Measurements from ENCODE around the gene PREX1. TPM values are rescaled to one million over a fixed set of nuclear protein-coding genes. Genes with fewer than 3 reads are reported as not detected.

Gene PREX1
- total RNA-seq, 2 experiments from 2014 or later, result 20.7 to 25.3 TPM

GRCh38 chr20:48696671-48697070 lies 131.1 kb downstream of the PREX1 start:
- TF ChIP-seq CTCF (conservative IDR thresholded peaks at IDR 0.05; ENCODE audit: low read length) (no peak), EZH2phosphoT487 (IDR thresholded peaks at IDR 0.05; ENCODE audit: borderline replicate concordance, low read depth, low read length) (no peak)
- Histone ChIP-seq H3K27ac (ENCODE audit: low read depth, low read length, poor library complexity, severe bottlenecking) (no peak overlapping the region), H3K4me1 (ENCODE audit: insufficient read depth, low read length, poor library complexity, severe bottlenecking) (no peaks in the 10 kb centered on the region), H2AFZ (ENCODE audit: low read length) (no peak overlapping the region), H3K9me2 (ENCODE audit: insufficient read depth, low read length) (no peaks in the 10 kb centered on the region), H3K4me3 (ENCODE audit: low read depth, low read length, poor library complexity, severe bottlenecking) (no peak overlapping the region), H4K20me1 (ENCODE audit: insufficient read depth, low read length) (no peaks in the 10 kb centered on the region), H3K79me2 (ENCODE audit: insufficient read depth, low read depth, low read length) (no peaks in the 10 kb centered on the region), H3K36me3 (ENCODE audit: insufficient read depth, low read length) (peaks cover 15% of the 10 kb centered on the region), H3K9me3 (ENCODE audit: low read length) (no peaks in the 10 kb centered on the region), H3K4me2 (ENCODE audit: low read length) (no peak overlapping the region)
- no peak for DNase-seq (ENCODE audit: low spot score)
- POLR2A ChIA-PET, result interaction anchor here (1.0 kb wide), 1 partner anchor 180 kb away, joined by 3 read pairs; no protein-coding TSS in a partner anchor
- CTCF ChIA-PET (ENCODE audit: unreplicated experiment), result no interaction called here
- intact Hi-C loops (cut with micrococcal nuclease; ENCODE audit: unreplicated experiment), result no loop called here
- BruUV-seq (replicated peaks), result no TSS peak

GRCh38 chr20:48695738-48696137 lies 132.1 kb downstream of the PREX1 start:
- BruUV-seq (replicated peaks), result no TSS peak

More at GRCh38 chr20:48695738-48696137, 132.1 kb downstream of the PREX1 start:
- Histone ChIP-seq H4K20me1 (ENCODE audit: insufficient read depth, low read length) (no peaks in the 10 kb centered on the region), H3K9me2 (ENCODE audit: insufficient read depth, low read length) (no peaks in the 10 kb centered on the region), H3K4me2 (ENCODE audit: low read length) (no peak overlapping the region), H2AFZ (ENCODE audit: low read length) (no peak overlapping the region), H3K4me1 (ENCODE audit: insufficient read depth, low read length, poor library complexity, severe bottlenecking) (no peaks in the 10 kb centered on the region), H3K79me2 (ENCODE audit: insufficient read depth, low read depth, low read length) (no peaks in the 10 kb centered on the region), H3K36me3 (ENCODE audit: insufficient read depth, low read length) (peaks cover 12% of the 10 kb centered on the region), H3K9me3 (ENCODE audit: low read length) (no peaks in the 10 kb centered on the region), H3K27ac (ENCODE audit: low read depth, low read length, poor library complexity, severe bottlenecking) (no peak overlapping the region), H3K4me3 (ENCODE audit: low read depth, low read length, poor library complexity, severe bottlenecking) (no peak overlapping the region)
- DNase-seq (ENCODE audit: low spot score), result no peak
- ChIA-PET CTCF (ENCODE audit: unreplicated experiment) (no interaction called here), POLR2A (no interaction called here)
- intact Hi-C loops (cut with micrococcal nuclease; ENCODE audit: unreplicated experiment), result no loop called here
- TF ChIP-seq CTCF (conservative IDR thresholded peaks at IDR 0.05; ENCODE audit: low read length), result no peak
- no peak for TF ChIP-seq EZH2phosphoT487 (IDR thresholded peaks at IDR 0.05; ENCODE audit: borderline replicate concordance, low read depth, low read length)

All from OCI-LY7 (cell line).